ENCODE measurements around the gene HPD.
"Not testable (repeated sequence)": the region's sequence is repeated elsewhere in the genome, so short reads cannot be mapped to it uniquely, and the experiment has no call there.

HPD gene
- total RNA-seq, result 0 to 0.35 reads per million in 2 donors

- no peak for DNase-seq
These were observed at the start of gene HPD for GRCh38 chr12:121858662-121859572. HPD (minus strand) TSS chr12:121858859; CDS start chr12:121858823, 36 bp downstream.

GRCh38 chr12:121905746-121906145 is 47.1 kb upstream of the HPD start:
- DNase-seq, result no peak

GRCh38 chr12:121903202-121903601 is 44.5 kb upstream of the HPD start:
- no peak for DNase-seq

GRCh38 chr12:121899590-121899989 is 40.9 kb upstream of the HPD start:
- DNase-seq, result no peak

- DNase-seq, result no peak
These were observed 39.6 kb upstream of the HPD start for GRCh38 chr12:121898287-121898686.

- no peak for DNase-seq
These were observed 36.0 kb upstream of the HPD start for GRCh38 chr12:121894633-121895032.

- DNase-seq, result no peak
These were observed 35.4 kb upstream of the HPD start for GRCh38 chr12:121893961-121894460.

- no peak for DNase-seq
These were observed 34.3 kb upstream of the HPD start for GRCh38 chr12:121892673-121893561.

GRCh38 chr12:121889661-121890060 is 31.0 kb upstream of the HPD start:
- not testable (repeated sequence) for DNase-seq

GRCh38 chr12:121889274-121889624 is 30.6 kb upstream of the HPD start:
- no peak for DNase-seq

GRCh38 chr12:121888478-121889273 is 30.0 kb upstream of the HPD start, which contains the start of gene PSMD9:
PSMD9 (plus strand) TSS chr12:121888790; CDS start chr12:121888857, 67 bp downstream.
- DNase-seq, result peak; percentile 90

- DNase-seq, result no peak
These were observed 29.4 kb upstream of the HPD start for GRCh38 chr12:121888083-121888477.

- not testable (repeated sequence) for DNase-seq
These were observed 26.5 kb upstream of the HPD start for GRCh38 chr12:121885129-121885528.

- no peak for DNase-seq
These were observed 24.6 kb upstream of the HPD start for GRCh38 chr12:121883315-121883660.

GRCh38 chr12:121876080-121876447 is 17.4 kb upstream of the HPD start:
- DNase-seq, result not testable (repeated sequence)

GRCh38 chr12:121875582-121875981 is 16.9 kb upstream of the HPD start:
- DNase-seq, result no peak

GRCh38 chr12:121874071-121874470 is 15.4 kb upstream of the HPD start:
- DNase-seq, result no peak

- no peak for DNase-seq
These were observed 14.5 kb upstream of the HPD start for GRCh38 chr12:121873216-121873569.

GRCh38 chr12:121872546-121873215 is 14.0 kb upstream of the HPD start:
- DNase-seq, result no peak

- no peak for DNase-seq
These were observed 12.8 kb upstream of the HPD start for GRCh38 chr12:121871467-121871866.

GRCh38 chr12:121869229-121869628 is 10.6 kb upstream of the HPD start:
- not testable (repeated sequence) for DNase-seq

- DNase-seq, result no peak
These were observed 7.7 kb upstream of the HPD start for GRCh38 chr12:121866331-121866730.
